Nucleus accumbens (tissue), 56 donors: ENCODE results near the gene AS3MT.
A peak's percentile ranks its signal among the peaks of the same experiment; 100 is the strongest.

Experiments
- DNase-seq, 56 donors: peaks; one replicate each; lab custom pipeline; 2025; lab: John Stamatoyannopoulos, UW

Gene AS3MT

DNA sequence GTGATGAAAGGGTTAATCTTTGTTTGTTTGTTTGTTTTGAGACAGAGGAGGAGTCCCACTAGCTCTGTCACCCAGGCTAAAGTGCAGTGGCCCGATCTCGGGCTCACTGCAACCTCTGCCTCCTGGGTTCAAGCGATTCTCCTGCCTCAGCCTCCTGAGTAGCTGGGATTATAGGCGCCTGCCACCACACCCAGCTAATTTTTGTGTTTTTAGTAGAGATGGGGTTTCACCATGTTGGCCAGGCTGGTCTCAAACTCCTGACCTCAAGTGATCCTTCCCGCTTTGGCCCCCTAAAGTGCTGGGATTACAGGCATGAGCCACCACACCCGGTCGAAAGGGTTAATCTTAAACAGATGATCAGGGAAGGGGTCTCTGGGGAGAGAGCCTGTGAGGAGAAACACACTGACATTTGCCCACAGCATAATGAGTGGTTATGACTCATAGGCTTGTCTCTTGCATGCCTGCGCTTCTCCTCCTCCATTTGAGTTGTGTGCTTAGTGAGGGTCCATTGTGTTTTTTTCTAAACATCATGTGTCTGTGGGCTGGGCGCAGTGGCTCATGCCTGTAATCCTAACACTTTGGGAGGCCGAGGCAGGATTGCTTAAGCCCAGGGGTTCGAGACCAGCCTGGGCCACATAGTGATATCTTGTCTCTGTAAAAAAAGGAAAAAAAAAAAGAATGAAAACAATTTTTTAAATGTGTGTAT, 13.4 kb upstream of the AS3MT start:
- DNase-seq = peak in 1 of 56 donors; percentile 7

GRCh38 chr10:102856758-102857424, 12.4 kb upstream of the AS3MT start:
- DNase-seq = no peak

- no peak for DNase-seq
Measured at GRCh38 chr10:102859911-102860310, 9.4 kb upstream of the AS3MT start.

DNA sequence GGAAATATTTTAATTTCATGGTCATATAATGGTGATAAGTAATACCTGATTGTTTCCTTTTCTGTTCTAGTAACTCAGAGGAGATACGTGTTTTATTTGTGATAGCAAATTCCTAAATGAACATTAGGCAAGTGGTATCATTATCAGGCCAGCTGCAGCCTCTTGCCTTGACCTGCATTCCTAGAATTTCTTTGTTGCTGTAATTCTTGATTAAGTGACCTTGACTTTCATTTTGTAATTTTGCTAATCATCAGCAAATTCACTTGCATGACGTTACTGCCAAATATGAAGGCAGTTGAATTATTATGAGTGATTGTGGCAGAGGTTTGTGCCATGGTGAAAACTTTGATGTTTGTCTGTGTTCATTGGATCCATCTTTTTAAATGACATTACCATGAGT, 5.6 kb upstream of the AS3MT start:
- no peak for DNase-seq

GRCh38 chr10:102865620-102866019, 3.6 kb upstream of the AS3MT start:
- no peak for DNase-seq

GRCh38 chr10:102868911-102869257, 386 bp upstream of the AS3MT start:
- DNase-seq = no peak

- peak in 1 of 56 donors; percentile 0 for DNase-seq
Measured at GRCh38 chr10:102870221-102870620, 951 bp downstream of the AS3MT start.

DNA sequence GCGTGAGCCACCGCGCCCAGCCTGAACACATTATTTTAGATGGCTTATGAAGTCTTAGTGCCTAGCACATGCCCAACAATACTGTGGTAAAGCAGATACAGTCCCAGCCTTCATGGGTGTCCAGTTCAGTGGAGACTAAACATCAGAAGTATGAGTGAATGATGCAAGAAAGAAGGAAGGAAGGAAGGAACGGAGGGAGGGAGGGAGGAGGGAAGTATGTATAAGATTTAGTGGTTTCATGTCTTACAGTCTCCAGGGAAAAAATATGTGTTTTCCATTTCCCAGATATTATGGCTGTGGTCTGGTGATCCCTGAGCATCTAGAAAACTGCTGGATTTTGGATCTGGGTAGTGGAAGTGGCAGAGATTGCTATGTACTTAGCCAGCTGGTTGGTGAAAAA, 2.9 kb downstream of the AS3MT start:
- no peak for DNase-seq

DNA sequence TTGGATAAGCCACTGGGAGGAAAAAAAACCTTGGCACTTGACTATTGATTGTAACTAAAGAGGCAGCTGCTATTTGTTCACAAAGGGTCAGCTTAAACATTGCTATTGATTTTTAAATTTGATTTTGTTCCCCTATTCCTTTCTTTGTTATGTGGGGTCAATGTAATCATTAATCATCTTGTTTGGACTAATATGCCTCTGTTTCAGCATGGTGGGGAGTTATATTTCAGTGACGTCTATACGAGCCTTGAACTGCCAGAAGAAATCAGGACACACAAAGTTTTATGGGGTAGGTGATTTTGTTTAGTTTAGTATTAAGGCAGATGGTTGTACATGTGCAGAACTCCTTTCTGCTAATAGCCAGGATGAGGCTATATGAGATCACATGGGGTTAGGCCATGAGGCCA, 7.5 kb downstream of the AS3MT start:
- no peak for DNase-seq

DNA sequence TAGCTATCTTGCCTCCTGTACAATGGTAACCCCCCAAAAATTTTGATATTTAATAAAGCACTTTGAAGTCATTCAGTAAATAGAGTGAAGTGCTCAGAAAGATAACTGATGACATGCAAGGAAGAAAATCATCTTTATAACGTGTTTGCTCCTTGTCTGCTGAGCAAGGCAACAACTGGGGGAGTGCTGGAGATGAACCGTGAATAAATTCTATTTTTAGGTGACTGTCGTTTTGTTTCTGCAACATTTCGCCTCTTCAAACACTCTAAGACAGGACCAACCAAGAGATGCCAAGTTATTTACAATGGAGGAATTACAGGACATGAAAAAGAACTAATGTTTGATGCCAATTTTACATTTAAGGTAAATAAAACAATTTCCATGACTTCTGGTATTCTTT, 9.4 kb downstream of the AS3MT start:
- no peak for DNase-seq

GRCh38 chr10:102880256-102880655, 11.0 kb downstream of the AS3MT start:
- DNase-seq = no peak

GRCh38 chr10:102888048-102888447, 18.8 kb downstream of the AS3MT start:
- no peak for DNase-seq

GRCh38 chr10:102894466-102895213, 25.4 kb downstream of the AS3MT start:
- DNase-seq = no peak

DNA sequence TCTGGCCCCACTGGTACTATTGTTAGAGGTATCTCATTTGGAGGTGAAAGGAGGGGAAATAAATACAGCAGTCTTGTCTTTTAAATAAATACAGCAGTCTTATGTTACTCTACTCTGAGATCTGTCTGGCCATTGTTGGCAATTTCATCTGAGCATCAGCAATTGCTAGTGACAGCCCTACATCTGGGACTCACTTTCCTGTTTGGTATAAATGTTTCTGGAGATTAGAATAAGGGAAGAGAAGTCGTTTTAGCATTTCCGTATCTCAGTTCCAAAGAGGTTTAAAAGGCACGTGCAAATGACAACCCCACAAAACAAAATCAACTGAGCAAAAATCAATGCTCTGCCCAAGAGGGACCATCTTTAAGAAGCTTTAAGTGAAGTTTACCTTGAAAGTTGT, 30.7 kb downstream of the AS3MT start:
- no peak for DNase-seq

GRCh38 chr10:102904346-102904745, 35.1 kb downstream of the AS3MT start:
- DNase-seq = no peak

DNA sequence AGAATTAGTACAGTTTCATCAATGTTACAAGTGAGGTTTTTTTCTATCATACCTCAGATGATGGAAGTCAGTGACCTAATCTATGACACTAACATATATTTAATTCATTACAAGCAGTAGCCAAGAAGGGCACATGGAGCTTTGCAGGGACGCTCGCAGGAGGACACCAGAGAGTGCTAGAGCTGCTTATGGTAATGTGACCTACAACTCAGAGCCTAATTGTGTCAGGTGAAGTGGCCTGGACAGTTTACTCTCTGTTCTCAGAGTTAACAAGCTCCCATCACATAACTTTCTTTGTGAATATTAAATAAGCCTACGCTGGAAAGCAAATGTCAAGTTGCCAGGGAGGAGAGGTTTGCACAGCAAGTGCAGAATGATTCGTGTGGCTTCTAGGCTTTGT, 37.2 kb downstream of the AS3MT start:
- DNase-seq = no peak

- DNase-seq = no peak
Measured at GRCh38 chr10:102914781-102915180, 45.5 kb downstream of the AS3MT start.

DNA sequence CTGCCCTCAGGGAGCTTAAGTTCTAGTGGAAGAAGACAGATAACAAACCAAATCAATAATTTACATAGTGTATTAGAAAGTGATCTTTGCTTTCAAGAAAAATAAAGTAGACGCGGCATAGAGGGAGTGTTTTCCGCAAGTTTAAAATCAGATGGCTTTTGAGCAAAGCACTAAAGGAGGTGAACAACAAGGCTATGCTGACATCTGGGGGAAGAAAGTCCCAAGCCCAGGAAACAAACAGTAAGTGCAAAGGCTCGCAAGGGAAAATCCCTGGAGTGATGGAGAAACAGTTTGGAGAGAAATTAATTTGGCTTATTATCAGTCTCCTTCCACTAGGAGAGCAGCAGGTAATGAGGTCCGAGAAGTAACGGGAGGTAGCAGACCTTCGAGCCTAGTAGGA, 46.9 kb downstream of the AS3MT start:
- DNase-seq = no peak

DNA sequence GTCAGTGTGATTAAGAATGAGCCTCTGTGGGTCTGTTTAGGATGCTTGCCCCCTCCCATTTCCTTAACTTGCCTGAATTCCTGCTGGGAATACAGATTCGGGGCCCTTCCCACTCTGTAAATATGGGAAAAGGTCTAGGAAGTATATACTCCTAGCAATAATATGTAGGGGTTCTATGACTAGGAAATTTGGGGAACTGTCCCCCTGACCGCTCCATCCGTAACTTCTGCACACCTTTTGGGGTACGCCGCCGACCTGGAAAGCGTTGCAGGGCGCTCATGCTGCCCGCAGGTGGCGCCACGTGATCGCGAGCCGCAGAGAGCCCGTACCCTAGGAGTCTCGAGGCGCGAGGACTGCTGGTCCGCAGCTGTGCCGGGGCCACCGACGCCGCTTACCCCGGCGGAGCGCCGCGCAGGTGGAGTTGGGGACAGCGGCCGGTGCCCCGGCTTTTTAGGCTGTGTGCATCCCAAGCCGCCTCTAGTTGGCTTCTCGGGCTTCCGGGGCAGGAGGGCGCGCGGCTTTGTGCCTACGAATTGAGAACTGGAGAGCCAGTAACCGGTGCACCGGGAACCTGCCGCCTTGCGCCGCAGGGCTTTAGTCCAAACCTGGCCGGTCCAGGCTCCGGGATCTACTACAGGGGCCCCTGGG, 48.2 kb downstream of the AS3MT start:
- DNase-seq = peak in 54 of 56 donors; percentile 32 to 95 (median 78)

DNA sequence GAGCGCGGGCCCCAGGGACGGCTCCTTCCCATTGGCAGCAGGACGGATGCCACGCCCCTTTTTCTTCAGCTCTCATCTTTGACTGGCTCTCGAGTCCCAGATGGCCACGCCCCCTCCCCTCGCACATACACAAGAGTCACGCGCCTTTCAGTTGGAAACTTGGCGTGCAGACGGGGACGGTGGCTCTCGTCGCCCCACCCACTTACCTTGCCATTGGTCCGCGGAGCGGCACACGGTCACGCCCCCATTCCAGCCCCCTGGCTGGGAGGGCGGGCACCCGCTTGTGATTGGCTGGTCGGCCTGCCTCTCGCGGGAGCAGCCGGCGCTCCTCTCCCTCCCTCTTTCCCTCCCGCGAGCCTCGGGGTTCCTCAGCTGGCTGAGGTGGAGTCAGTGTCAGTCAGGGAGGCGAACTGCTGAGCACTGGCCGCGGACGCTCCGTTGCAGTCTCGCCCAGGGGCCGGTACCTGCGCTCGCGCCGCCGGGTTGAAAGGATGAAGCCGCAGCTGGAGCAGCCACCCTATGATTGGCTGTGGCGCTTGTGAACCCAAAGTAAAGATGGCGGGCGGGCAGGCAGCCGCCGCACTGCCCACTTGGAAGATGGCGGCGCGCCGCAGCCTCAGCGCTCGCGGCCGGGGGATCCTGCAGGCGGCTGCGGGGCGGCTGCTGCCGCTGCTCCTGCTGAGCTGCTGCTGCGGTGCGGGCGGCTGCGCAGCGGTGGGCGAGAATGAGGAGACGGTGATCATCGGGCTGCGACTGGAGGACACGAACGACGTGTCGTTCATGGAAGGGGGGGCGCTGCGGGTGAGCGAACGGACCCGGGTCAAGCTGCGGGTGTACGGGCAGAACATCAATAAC, 48.9 kb downstream of the AS3MT start, which contains the start of gene CNNM2:
Gene CNNM2 (plus strand): TSS at position 333 of the 855 bp plus-strand sequence. CDS start 187 bp downstream, at position 520.
- DNase-seq = peak; percentile 94 to 100 (median 99)
